Endodermal cell (in vitro differentiated cells): ENCODE data around the gene DLG3. TPM values are rescaled to one million over a fixed set of nuclear protein-coding genes. Genes with fewer than 3 reads are reported as not detected.

Source experiments
- DNase-seq: peaks from one replicate; pipeline ENCODE4 v3.0.0-alpha.2; 2017
- H3K27ac ChIP-seq: 2 replicates; pipeline ENCODE4 v1.5.1; 2013; ENCODE audit warnings: mild to moderate bottlenecking, low read depth, low read length, moderate library complexity
- H3K27me3 ChIP-seq: 2 replicates; pipeline ENCODE4 v1.6.1; 2013; ENCODE audit warnings: mild to moderate bottlenecking, low read length, moderate library complexity; ENCODE audit not compliant: insufficient read depth, control insufficient read depth, poor library complexity, severe bottlenecking
- H3K36me3 ChIP-seq: 2 replicates; pipeline ENCODE4 v1.7.0; 2013; ENCODE audit warnings: mild to moderate bottlenecking, low read length, moderate library complexity; ENCODE audit not compliant: control insufficient read depth, insufficient read depth
- H3K4me1 ChIP-seq: one replicate; pipeline ENCODE4 v1.7.0; 2013; ENCODE audit warnings: low read length; ENCODE audit not compliant: control insufficient read depth, insufficient read depth
- H3K4me3 ChIP-seq: 2 replicates; pipeline ENCODE4 v1.5.1; 2013; ENCODE audit warnings: mild to moderate bottlenecking, low read length, moderate library complexity
- H3K9ac ChIP-seq: 2 replicates; pipeline ENCODE4 v1.6.1; 2013; ENCODE audit warnings: mild to moderate bottlenecking, low read length, moderate library complexity; ENCODE audit not compliant: poor library complexity, severe bottlenecking; ENCODE audit errors: extremely low read depth
- H3K9me3 ChIP-seq: 2 replicates; pipeline ENCODE4 v1.6.1; 2013; ENCODE audit warnings: mild to moderate bottlenecking, low read length, moderate library complexity; ENCODE audit not compliant: control insufficient read depth
- H3K27ac Mint-ChIP-seq: 2 replicates; pipeline ENCODE4 v1.8.0; 2020; ENCODE audit warnings: mixed read lengths
- H3K27me3 Mint-ChIP-seq: 2 replicates; pipeline ENCODE4 v1.8.0; 2021; ENCODE audit warnings: mild to moderate bottlenecking, mixed read lengths; ENCODE audit not compliant: insufficient read depth
- H3K36me3 Mint-ChIP-seq: 2 replicates; pipeline ENCODE4 v1.8.0; 2020; ENCODE audit warnings: low read depth, mixed read lengths
- H3K4me1 Mint-ChIP-seq: 2 replicates; pipeline ENCODE4 v1.8.0; 2020; ENCODE audit warnings: mixed read lengths
- H3K4me3 Mint-ChIP-seq: 2 replicates; pipeline ENCODE4 v1.8.0; 2020; ENCODE audit warnings: mild to moderate bottlenecking, moderate library complexity, mixed read lengths
- H3K9me3 Mint-ChIP-seq: 2 replicates; pipeline ENCODE4 v1.8.0; 2020; ENCODE audit warnings: mild to moderate bottlenecking, mixed read lengths
- WGBS, 2 experiments: methylation state at CpG; one replicate each; pipeline versions ENCODE4 v1.1.5 to v1.1.7; 2013; ENCODE audit warnings: missing lambda C conversion rate in 2 of 2, mixed read lengths in 1 of 2; ENCODE audit not compliant: insufficient coverage in 1 of 2, insufficient read length in 1 of 2; 5-methylcytosine and 5-hydroxymethylcytosine counted together
- total RNA-seq, 2 donors: library from RNA; stranded (reverse); fragmentation: NEBNext Ultra II Directional in 1 of 2; extraction: Animal tissue kit (Norgen Biotek cat#: 25700) in 1 of 2; gene quantifications; 2 replicates in 1 of 2; 3 replicates in 1 of 2; pipeline ENCODE4 v1.2.1, GENCODE V29; 2021
- TF ChIP-seq, protein P1 (sequence below): fragments of 200-600 bp; sonication (generic); conservative IDR thresholded peaks from 2 replicates; pipeline ENCODE4 v1.5.0; 2021; ENCODE audit warnings: antibody characterized with exemption, mild to moderate bottlenecking

The DLG3 gene
- total RNA-seq, 2 donors from 2014 or later: 53.9 to 59.4 TPM

DNA sequence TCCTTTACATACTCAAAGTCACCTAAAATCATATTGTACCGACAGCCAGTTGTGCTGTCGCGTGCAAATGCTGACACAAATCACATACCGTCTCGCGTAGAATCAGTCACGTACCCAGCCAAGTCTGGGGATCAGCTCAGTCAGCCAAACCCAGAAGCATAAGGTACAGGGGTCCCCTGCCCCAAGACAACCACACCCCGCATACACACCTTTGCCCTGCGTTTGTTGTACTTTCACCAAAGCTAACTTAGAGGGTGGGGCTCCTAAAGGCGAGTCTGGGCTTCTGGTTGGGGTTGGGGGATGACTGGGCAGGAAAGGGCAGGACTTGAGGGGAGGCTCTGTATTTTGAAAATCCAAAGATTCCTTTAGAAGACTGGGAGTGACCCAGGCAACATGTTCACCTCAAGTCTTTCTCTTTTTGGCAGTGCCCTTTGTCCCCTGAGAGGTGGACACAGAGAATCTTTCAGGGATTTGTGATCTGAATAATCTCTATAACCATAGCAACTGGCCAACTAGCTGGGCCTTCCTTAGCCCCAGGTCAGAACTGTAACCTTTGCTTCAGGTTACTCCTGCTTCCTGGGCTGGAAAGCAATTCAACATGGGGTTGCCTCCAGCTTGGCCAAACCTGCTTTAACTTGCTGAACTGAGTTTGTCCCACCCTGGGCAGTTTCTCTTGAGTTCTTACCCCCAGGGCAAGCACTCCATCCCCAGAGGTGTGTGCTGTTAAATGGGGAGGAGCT, 20.5 kb upstream of the DLG3 start:
- no peak for DNase-seq
- H3K27ac Mint-ChIP-seq: no peak overlapping the region
- H3K4me1 Mint-ChIP-seq: peaks cover 9% of the 10 kb centered on the region
- TF ChIP-seq, protein P1, sequence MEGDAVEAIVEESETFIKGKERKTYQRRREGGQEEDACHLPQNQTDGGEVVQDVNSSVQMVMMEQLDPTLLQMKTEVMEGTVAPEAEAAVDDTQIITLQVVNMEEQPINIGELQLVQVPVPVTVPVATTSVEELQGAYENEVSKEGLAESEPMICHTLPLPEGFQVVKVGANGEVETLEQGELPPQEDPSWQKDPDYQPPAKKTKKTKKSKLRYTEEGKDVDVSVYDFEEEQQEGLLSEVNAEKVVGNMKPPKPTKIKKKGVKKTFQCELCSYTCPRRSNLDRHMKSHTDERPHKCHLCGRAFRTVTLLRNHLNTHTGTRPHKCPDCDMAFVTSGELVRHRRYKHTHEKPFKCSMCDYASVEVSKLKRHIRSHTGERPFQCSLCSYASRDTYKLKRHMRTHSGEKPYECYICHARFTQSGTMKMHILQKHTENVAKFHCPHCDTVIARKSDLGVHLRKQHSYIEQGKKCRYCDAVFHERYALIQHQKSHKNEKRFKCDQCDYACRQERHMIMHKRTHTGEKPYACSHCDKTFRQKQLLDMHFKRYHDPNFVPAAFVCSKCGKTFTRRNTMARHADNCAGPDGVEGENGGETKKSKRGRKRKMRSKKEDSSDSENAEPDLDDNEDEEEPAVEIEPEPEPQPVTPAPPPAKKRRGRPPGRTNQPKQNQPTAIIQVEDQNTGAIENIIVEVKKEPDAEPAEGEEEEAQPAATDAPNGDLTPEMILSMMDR: no peak
- H3K9me3 ChIP-seq: no peaks in the 10 kb centered on the region
- WGBS, 2 experiments: 68% methylated on average over 9 of the region's 10 CpGs; no CpG with 5 or more reads in 1 of the 2 experiments
- H3K4me3 Mint-ChIP-seq: peak overlapping the region; percentile 39
- H3K27me3 ChIP-seq: no peaks in the 10 kb centered on the region
- no peak overlapping the region for H3K27ac ChIP-seq
- H3K36me3 ChIP-seq: peaks cover 8% of the 10 kb centered on the region
- H3K27me3 Mint-ChIP-seq: peaks cover 3% of the 10 kb centered on the region
- H3K4me3 ChIP-seq: no peak overlapping the region
- peaks cover 2% of the 10 kb centered on the region for H3K4me1 ChIP-seq
- H3K9me3 Mint-ChIP-seq: peaks cover 46% of the 10 kb centered on the region
- no peak overlapping the region for H3K9ac ChIP-seq
- peaks cover 15% of the 10 kb centered on the region for H3K36me3 Mint-ChIP-seq

DNA sequence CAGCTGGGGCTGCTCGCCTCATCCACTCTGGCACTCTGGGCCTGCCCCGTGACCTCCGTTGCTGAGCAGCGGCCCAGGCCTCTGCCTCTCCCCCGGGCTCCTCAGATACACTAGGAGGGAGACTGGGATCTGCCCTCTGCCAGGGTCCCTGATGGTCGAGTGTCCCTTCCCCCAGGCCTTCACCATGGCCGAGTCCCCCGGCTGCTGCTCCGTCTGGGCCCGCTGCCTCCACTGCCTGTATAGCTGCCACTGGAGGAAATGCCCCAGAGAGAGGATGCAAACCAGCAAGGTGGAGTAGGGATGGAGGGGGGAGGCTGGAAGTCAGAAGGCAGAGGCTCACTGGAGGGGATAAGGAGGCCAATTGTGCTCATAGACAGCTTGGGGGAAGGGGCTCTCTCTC, 19.8 kb upstream of the DLG3 start:
- 74 to 95% methylated on average over 4 to 10 of the region's 10 CpGs for WGBS, 2 experiments
- TF ChIP-seq, protein P1: no peak
- Mint-ChIP-seq H3K9me3 (peaks cover 43% of the 10 kb centered on the region), H3K36me3 (peaks cover 10% of the 10 kb centered on the region), H3K4me1 (peaks cover 9% of the 10 kb centered on the region), H3K4me3 (no peak overlapping the region), H3K27me3 (peaks cover 3% of the 10 kb centered on the region), H3K27ac (no peak overlapping the region)
- Histone ChIP-seq H3K9ac (no peak overlapping the region), H3K9me3 (no peaks in the 10 kb centered on the region), H3K27me3 (no peaks in the 10 kb centered on the region), H3K4me3 (no peak overlapping the region), H3K4me1 (peaks cover 2% of the 10 kb centered on the region), H3K36me3 (peaks cover 8% of the 10 kb centered on the region), H3K27ac (no peak overlapping the region)
- no peak for DNase-seq

DNA sequence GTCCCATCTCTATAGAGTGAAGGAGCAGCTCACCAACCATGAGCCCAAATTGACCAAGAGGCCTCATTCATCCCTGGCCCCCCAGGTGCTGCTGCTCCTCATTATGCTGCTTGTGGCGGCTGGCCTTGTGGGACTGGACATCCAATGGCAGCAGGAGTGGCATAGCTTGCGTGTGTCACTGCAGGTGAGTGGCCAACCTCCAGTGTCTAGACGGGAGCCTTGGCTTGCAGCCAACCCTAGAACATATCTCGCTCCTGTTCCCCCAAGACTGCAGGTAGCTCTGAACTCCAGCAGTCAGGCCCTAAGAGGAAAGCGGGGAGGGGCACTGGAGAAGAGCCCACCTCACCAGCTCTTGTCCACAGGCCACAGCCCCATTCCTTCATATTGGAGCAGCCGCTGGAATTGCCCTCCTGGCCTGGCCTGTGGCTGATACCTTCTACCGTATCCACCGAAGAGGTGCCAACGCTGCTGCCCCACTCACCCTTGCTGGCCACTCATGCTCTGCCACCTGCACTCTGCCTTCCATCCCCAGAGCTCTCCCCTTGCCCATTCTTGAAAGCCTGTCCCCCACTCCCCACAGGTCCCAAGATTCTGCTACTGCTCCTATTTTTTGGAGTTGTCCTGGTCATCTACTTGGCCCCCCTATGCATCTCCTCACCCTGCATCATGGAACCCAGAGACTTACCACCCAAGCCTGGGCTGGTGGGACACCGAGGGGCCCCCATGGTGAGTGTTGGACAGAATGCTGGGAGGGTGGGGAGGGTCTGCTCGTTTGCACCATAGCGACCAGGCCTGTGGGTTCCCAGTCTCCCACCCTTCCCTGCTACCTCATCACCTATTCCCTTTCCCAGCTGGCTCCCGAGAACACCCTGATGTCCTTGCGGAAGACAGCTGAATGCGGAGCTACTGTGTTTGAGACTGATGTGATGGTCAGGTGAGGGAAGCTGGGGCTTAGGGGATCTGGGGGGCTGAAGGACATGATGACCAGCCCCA, 18.1 kb upstream of the DLG3 start:
- peaks cover 51% of the 10 kb centered on the region for H3K9me3 Mint-ChIP-seq
- H3K4me3 ChIP-seq: no peak overlapping the region
- H3K27me3 ChIP-seq: no peaks in the 10 kb centered on the region
- WGBS, 2 experiments: 80 to 97% methylated on average over 1 to 14 of the region's 15 CpGs
- DNase-seq: no peak
- H3K4me1 Mint-ChIP-seq: peaks cover 6% of the 10 kb centered on the region
- TF ChIP-seq, protein P1: no peak
- no peak overlapping the region for H3K27ac ChIP-seq
- H3K36me3 ChIP-seq: no peaks in the 10 kb centered on the region
- peaks cover 3% of the 10 kb centered on the region for H3K27me3 Mint-ChIP-seq
- no peak overlapping the region for H3K27ac Mint-ChIP-seq
- no peaks in the 10 kb centered on the region for H3K9me3 ChIP-seq
- H3K4me1 ChIP-seq: peaks cover 1% of the 10 kb centered on the region
- H3K4me3 Mint-ChIP-seq: no peak overlapping the region
- H3K36me3 Mint-ChIP-seq: no peaks in the 10 kb centered on the region
- H3K9ac ChIP-seq: no peak overlapping the region
